K562 (cell line): ENCODE measurements around the gene ASIC3. TPM values are rescaled to one million over a fixed set of nuclear protein-coding genes. Genes with fewer than 3 reads are reported as not detected.

Experiments
- COPS2 ChIP-seq: fragments of 450-650 bp; conservative IDR thresholded peaks from 2 replicates; pipeline ENCODE4 v1.6.1; 2016; ENCODE audit warnings: mild to moderate bottlenecking, moderate library complexity
- CTBP1 ChIP-seq: fragments of 450-650 bp; IDR thresholded peaks from 2 replicates; pipeline ENCODE4 v1.6.1; 2016; ENCODE audit warnings: borderline replicate concordance
- FOSL1 ChIP-seq: fragments of 200-800 bp; sonication (Bioruptor generic); conservative IDR thresholded peaks from 2 replicates; pipeline ENCODE4 v1.6.1; 2016; ENCODE audit warnings: missing genetic modification characterization, missing compliant biosample characterization
- KAT7 ChIP-seq: sonication (generic); formaldehyde crosslinking; IDR thresholded peaks from 2 replicates; pipeline ENCODE4 v1.8.0; 2022; ENCODE audit warnings: missing genetic modification reagents, mild to moderate bottlenecking, borderline replicate concordance
- KDM2B ChIP-seq: fragments of 250-450 bp; sonication (Bioruptor Pico); IDR thresholded peaks from 2 replicates; pipeline ENCODE4 v1.8.0; 2021; ENCODE audit warnings: mild to moderate bottlenecking, moderate library complexity
- KLF16 ChIP-seq: IDR thresholded peaks from 2 replicates; pipeline ENCODE4 v1.6.1; 2016; ENCODE audit warnings: antibody characterized with exemption
- MBD1 ChIP-seq: fragments of 250-450 bp; sonication (Bioruptor Pico); IDR thresholded peaks from 2 replicates; pipeline ENCODE4 v1.8.0; 2022; ENCODE audit warnings: inconsistent platforms
- NFIC ChIP-seq: fragments of 450-650 bp; IDR thresholded peaks from 2 replicates; pipeline ENCODE4 v1.6.1; 2017; ENCODE audit warnings: mild to moderate bottlenecking, inconsistent platforms
- POLR3G ChIP-seq: IDR thresholded peaks from 2 replicates; pipeline ENCODE4 v1.6.1; 2011; ENCODE audit not compliant: insufficient read length, insufficient replicate concordance; ENCODE audit errors: extremely low read depth
- RBFOX2 ChIP-seq: fragments of 200-400 bp; formaldehyde crosslinking; IDR thresholded peaks from 2 replicates; pipeline ENCODE4 v1.6.1; 2017; ENCODE audit warnings: low read depth, mild to moderate bottlenecking, low read length, moderate library complexity
- RBM14 ChIP-seq: fragments of 200-400 bp; formaldehyde crosslinking; IDR thresholded peaks from 2 replicates; pipeline ENCODE4 v1.6.1; 2018; ENCODE audit warnings: low read depth, mild to moderate bottlenecking, low read length, moderate library complexity, borderline replicate concordance; ENCODE audit not compliant: insufficient read depth
- VEZF1 ChIP-seq: fragments of 200-800 bp; sonication (Bioruptor generic); IDR thresholded peaks from 2 replicates; pipeline ENCODE4 v1.6.1; 2017; ENCODE audit warnings: missing genetic modification characterization, missing compliant biosample characterization
- polyA plus RNA-seq, 8 experiments: library from polyadenylated mRNA; depleted of rRNA in 4 of 8; stranded (reverse) in 5 of 8; unstranded in 3 of 8; fragments of >200 nt; fragmentation: Nextera tagmentation in 2 of 8; fragmentation: Illumina TruSeq in 1 of 8; extraction: Ambion mirVana in 2 of 8; extraction: Trizol in 1 of 8; gene quantifications; 2 replicates each; pipeline versions ENCODE4 v1.2.1 to v1.2.3, GENCODE V29; 2011 to 2014; ENCODE audit warnings: inconsistent platforms in 1 of 8, missing spikeins in 1 of 8
- total RNA-seq, 7 experiments: library from RNA; depleted of rRNA in 6 of 7; stranded (reverse); fragments of >200 nt in 6 of 7; fragmentation: Illumina TruSeq in 2 of 7; extraction: Trizol in 2 of 7; gene quantifications; 2 replicates each; pipeline versions ENCODE4 v1.2.1 to v1.2.3, GENCODE V29; 2011 to 2021; ENCODE audit warnings: low replicate concordance in 1 of 7
- TF ChIP-seq, protein P1 (sequence below): fragments of 200-600 bp; sonication (generic); IDR thresholded peaks from one replicate; pipeline ENCODE4 v1.6.1; 2012; ENCODE audit warnings: mild to moderate bottlenecking, low read depth, low read length, inconsistent platforms

ASIC3 gene
- total and polyA plus RNA-seq, 9 of the 15 experiments (the other 6 are each of a cell fraction or from before 2014, with no cell fraction given), result 0.11 to 5.0 (median 0.87) TPM

- TF ChIP-seq, protein P1, sequence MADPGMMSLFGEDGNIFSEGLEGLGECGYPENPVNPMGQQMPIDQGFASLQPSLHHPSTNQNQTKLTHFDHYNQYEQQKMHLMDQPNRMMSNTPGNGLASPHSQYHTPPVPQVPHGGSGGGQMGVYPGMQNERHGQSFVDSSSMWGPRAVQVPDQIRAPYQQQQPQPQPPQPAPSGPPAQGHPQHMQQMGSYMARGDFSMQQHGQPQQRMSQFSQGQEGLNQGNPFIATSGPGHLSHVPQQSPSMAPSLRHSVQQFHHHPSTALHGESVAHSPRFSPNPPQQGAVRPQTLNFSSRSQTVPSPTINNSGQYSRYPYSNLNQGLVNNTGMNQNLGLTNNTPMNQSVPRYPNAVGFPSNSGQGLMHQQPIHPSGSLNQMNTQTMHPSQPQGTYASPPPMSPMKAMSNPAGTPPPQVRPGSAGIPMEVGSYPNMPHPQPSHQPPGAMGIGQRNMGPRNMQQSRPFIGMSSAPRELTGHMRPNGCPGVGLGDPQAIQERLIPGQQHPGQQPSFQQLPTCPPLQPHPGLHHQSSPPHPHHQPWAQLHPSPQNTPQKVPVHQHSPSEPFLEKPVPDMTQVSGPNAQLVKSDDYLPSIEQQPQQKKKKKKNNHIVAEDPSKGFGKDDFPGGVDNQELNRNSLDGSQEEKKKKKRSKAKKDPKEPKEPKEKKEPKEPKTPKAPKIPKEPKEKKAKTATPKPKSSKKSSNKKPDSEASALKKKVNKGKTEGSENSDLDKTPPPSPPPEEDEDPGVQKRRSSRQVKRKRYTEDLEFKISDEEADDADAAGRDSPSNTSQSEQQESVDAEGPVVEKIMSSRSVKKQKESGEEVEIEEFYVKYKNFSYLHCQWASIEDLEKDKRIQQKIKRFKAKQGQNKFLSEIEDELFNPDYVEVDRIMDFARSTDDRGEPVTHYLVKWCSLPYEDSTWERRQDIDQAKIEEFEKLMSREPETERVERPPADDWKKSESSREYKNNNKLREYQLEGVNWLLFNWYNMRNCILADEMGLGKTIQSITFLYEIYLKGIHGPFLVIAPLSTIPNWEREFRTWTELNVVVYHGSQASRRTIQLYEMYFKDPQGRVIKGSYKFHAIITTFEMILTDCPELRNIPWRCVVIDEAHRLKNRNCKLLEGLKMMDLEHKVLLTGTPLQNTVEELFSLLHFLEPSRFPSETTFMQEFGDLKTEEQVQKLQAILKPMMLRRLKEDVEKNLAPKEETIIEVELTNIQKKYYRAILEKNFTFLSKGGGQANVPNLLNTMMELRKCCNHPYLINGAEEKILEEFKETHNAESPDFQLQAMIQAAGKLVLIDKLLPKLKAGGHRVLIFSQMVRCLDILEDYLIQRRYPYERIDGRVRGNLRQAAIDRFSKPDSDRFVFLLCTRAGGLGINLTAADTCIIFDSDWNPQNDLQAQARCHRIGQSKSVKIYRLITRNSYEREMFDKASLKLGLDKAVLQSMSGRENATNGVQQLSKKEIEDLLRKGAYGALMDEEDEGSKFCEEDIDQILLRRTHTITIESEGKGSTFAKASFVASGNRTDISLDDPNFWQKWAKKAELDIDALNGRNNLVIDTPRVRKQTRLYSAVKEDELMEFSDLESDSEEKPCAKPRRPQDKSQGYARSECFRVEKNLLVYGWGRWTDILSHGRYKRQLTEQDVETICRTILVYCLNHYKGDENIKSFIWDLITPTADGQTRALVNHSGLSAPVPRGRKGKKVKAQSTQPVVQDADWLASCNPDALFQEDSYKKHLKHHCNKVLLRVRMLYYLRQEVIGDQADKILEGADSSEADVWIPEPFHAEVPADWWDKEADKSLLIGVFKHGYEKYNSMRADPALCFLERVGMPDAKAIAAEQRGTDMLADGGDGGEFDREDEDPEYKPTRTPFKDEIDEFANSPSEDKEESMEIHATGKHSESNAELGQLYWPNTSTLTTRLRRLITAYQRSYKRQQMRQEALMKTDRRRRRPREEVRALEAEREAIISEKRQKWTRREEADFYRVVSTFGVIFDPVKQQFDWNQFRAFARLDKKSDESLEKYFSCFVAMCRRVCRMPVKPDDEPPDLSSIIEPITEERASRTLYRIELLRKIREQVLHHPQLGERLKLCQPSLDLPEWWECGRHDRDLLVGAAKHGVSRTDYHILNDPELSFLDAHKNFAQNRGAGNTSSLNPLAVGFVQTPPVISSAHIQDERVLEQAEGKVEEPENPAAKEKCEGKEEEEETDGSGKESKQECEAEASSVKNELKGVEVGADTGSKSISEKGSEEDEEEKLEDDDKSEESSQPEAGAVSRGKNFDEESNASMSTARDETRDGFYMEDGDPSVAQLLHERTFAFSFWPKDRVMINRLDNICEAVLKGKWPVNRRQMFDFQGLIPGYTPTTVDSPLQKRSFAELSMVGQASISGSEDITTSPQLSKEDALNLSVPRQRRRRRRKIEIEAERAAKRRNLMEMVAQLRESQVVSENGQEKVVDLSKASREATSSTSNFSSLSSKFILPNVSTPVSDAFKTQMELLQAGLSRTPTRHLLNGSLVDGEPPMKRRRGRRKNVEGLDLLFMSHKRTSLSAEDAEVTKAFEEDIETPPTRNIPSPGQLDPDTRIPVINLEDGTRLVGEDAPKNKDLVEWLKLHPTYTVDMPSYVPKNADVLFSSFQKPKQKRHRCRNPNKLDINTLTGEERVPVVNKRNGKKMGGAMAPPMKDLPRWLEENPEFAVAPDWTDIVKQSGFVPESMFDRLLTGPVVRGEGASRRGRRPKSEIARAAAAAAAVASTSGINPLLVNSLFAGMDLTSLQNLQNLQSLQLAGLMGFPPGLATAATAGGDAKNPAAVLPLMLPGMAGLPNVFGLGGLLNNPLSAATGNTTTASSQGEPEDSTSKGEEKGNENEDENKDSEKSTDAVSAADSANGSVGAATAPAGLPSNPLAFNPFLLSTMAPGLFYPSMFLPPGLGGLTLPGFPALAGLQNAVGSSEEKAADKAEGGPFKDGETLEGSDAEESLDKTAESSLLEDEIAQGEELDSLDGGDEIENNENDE, result no peak
- TF ChIP-seq VEZF1 (CRISPR knock-in tag) (peak; percentile 14; the same call in 1 of the 2 replicates), KLF16 (0 out of 2 replicates have a peak, but pooled peaks have one; percentile 23), KAT7 (CRISPR knock-in tag) (0 out of 2 replicates have a peak, but pooled peaks have one; percentile 12), COPS2 (no peak), MBD1 (CRISPR knock-in tag) (no peak), RBFOX2 (0 out of 2 replicates have a peak, but pooled peaks have one; percentile 48), NFIC (0 out of 2 replicates have a peak, but pooled peaks have one; percentile 5), CTBP1 (0 out of 2 replicates have a peak, but pooled peaks have one; percentile 16), KDM2B (CRISPR knock-in tag) (no peak), FOSL1 (tag) (no peak), RBM14 (no peak), POLR3G (no peak)
These were observed 35.4 kb upstream of the ASIC3 start (continued) for GRCh38 chr7:151012911-151013347.
